Progenitor cell of endocrine pancreas (in vitro differentiated cells): ENCODE measurements around the gene S100A2. TPM values are rescaled to one million over a fixed set of nuclear protein-coding genes. Genes with fewer than 3 reads are reported as not detected.

ENCODE experiments used
- DNase-seq: peaks from one replicate; pipeline ENCODE4 v3.0.0; 2021; ENCODE audit warnings: low spot score; ENCODE audit not compliant: unreplicated experiment
- H3K27ac Mint-ChIP-seq: 2 replicates; pipeline ENCODE4 v1.8.0; 2021; ENCODE audit warnings: mild to moderate bottlenecking, moderate library complexity, mixed read lengths
- H3K27me3 Mint-ChIP-seq: 2 replicates; pipeline ENCODE4 v1.8.0; 2021; ENCODE audit warnings: mixed read lengths
- H3K36me3 Mint-ChIP-seq: 2 replicates; pipeline ENCODE4 v1.8.0; 2022; ENCODE audit warnings: mixed read lengths; ENCODE audit not compliant: insufficient read depth
- H3K4me1 Mint-ChIP-seq: 2 replicates; pipeline ENCODE4 v1.8.0; 2021; ENCODE audit warnings: low read depth, mixed read lengths
- H3K4me3 Mint-ChIP-seq: 2 replicates; pipeline ENCODE4 v1.8.0; 2021; ENCODE audit warnings: low read depth, mild to moderate bottlenecking, moderate library complexity, mixed read lengths
- H3K9me3 Mint-ChIP-seq: 2 replicates; pipeline ENCODE4 v1.8.0; 2021; ENCODE audit warnings: low read depth, mixed read lengths
- total RNA-seq: library from RNA; stranded (reverse); gene quantifications from 2 replicates; pipeline ENCODE4 v1.2.1, GENCODE V29; 2021
- TF ChIP-seq, protein P1 (sequence below): fragments of 200-600 bp; sonication (generic); IDR thresholded peaks from one replicate; pipeline ENCODE4 v1.5.0; 2021; ENCODE audit warnings: antibody characterized with exemption, mild to moderate bottlenecking; ENCODE audit not compliant: unreplicated experiment

S100A2 gene
- total RNA-seq, 1 donor from 2014 or later = 0.36 TPM

DNA sequence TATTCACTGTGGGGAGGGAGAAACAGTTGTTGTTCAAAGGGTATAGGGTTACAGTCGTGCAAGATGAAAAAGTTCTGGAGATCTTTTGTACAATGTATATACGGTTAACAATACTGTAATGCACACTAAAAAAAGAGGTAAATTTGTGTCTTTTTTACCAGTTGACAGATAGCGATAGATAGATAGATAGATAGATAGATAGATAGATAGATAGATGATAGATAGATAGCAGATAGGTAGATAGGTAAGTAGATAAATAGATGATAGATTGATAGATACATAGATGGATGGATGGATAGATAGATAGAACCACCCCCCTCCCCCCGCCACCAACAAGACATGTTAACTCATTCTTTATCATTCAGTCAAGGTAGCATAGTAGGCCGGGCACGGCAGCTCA is 37.1 kb upstream of the S100A2 start:
- H3K9me3 Mint-ChIP-seq = no peaks in the 10 kb centered on the region
- TF ChIP-seq, protein P1, sequence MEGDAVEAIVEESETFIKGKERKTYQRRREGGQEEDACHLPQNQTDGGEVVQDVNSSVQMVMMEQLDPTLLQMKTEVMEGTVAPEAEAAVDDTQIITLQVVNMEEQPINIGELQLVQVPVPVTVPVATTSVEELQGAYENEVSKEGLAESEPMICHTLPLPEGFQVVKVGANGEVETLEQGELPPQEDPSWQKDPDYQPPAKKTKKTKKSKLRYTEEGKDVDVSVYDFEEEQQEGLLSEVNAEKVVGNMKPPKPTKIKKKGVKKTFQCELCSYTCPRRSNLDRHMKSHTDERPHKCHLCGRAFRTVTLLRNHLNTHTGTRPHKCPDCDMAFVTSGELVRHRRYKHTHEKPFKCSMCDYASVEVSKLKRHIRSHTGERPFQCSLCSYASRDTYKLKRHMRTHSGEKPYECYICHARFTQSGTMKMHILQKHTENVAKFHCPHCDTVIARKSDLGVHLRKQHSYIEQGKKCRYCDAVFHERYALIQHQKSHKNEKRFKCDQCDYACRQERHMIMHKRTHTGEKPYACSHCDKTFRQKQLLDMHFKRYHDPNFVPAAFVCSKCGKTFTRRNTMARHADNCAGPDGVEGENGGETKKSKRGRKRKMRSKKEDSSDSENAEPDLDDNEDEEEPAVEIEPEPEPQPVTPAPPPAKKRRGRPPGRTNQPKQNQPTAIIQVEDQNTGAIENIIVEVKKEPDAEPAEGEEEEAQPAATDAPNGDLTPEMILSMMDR = no peak
- no peak overlapping the region for H3K27ac Mint-ChIP-seq
- peaks cover 8% of the 10 kb centered on the region for H3K36me3 Mint-ChIP-seq
- H3K27me3 Mint-ChIP-seq = no peaks in the 10 kb centered on the region
- no peak overlapping the region for H3K4me3 Mint-ChIP-seq
- H3K4me1 Mint-ChIP-seq = no peaks in the 10 kb centered on the region
- no peak for DNase-seq

DNA sequence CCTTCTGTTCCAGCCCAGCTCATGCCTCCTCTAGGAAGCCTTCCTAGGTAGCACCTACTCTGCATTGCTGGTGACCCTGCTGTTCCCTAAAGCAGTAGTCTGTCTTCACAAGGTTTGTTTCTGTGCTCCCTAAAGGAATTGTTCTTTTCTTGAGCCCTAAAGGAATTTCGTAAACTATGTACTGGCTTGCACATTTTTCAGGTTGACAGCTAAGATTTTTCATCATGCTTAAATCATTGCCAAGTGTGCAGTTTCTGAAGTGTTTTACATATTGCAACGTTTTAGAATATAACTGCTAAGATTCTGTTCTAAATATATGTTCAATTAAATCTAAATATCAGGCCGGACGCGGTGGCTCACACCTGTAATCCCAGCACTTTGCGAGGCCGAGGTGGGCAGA is 34.2 kb upstream of the S100A2 start:
- no peaks in the 10 kb centered on the region for H3K9me3 Mint-ChIP-seq
- H3K27ac Mint-ChIP-seq = no peak overlapping the region
- TF ChIP-seq, protein P1 = no peak
- H3K4me3 Mint-ChIP-seq = no peak overlapping the region
- H3K36me3 Mint-ChIP-seq = peaks cover 1% of the 10 kb centered on the region
- DNase-seq = no peak
- no peaks in the 10 kb centered on the region for H3K4me1 Mint-ChIP-seq
- H3K27me3 Mint-ChIP-seq = no peaks in the 10 kb centered on the region

DNA sequence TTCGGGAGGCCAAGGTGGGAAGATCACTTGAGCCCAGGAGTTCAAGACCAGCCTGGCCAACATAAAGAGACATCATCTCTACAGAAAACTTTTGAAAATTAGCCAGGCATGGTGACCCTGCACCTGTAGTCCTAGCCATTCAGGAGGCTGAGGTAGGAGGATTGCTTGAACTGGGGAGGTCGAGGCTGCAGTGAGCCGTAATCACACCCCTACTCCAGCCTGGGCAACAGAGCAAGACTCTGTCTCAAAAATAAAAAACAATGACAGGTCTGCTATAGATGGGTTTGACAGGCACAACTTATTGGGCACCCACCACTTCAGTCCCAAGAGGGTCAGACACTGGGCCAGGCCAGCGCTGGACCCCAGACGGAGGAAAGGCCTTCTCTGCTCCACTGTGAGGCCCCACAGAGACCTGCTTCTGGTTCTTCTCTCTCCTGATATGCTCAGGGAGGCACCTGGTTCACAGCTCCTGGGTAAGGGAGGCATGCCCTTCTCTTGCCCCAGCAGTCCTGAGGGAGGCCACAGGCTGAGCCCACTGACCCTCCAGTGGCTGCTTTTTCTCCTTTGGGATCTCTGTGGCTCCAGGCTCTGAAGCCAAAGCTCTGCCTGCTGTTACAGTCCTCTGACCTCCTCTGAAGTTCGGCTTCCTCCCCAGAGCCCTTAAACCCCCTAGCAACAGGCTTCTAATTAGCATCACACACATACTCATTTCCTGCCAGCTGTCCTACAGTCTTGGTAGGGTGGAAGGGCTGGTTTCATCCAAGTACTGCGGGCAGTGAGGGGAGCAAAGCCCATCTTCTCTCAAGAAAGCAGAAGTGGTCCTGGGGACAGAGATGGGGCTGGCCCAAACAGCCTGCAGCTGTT is 32.9 kb upstream of the S100A2 start:
- no peak for DNase-seq

DNA sequence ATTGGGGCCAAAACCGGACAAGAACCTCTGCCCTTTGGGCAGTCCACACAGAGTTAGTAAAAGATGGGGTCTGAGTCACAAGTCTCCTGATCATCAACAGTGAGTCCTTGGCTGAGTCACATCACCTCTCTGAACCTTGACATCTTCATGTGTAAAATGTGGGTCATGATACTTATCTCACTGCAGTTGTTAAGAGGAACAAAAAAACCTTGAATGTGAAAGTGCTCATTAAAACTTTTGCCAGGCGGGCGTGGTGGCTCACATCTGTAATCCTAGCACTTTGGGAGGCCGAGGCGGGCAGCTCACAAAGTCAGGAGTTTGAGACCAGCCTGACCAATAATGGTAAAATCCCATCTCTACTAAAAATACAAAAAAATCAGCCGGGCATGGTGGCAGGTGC is 31.6 kb upstream of the S100A2 start:
- Mint-ChIP-seq H3K4me3 (no peak overlapping the region), H3K9me3 (no peaks in the 10 kb centered on the region), H3K36me3 (peaks cover 1% of the 10 kb centered on the region), H3K27me3 (no peaks in the 10 kb centered on the region), H3K27ac (no peak overlapping the region), H3K4me1 (no peaks in the 10 kb centered on the region)
- DNase-seq = no peak
- TF ChIP-seq, protein P1 = no peak

More for the DNA sequence above, 32.9 kb upstream of the S100A2 start:
- H3K4me1 Mint-ChIP-seq = no peaks in the 10 kb centered on the region
- no peak overlapping the region for H3K27ac Mint-ChIP-seq
- peaks cover 1% of the 10 kb centered on the region for H3K36me3 Mint-ChIP-seq
- TF ChIP-seq, protein P1 = no peak
- H3K27me3 Mint-ChIP-seq = no peaks in the 10 kb centered on the region
- H3K4me3 Mint-ChIP-seq = no peak overlapping the region
- H3K9me3 Mint-ChIP-seq = no peaks in the 10 kb centered on the region

DNA sequence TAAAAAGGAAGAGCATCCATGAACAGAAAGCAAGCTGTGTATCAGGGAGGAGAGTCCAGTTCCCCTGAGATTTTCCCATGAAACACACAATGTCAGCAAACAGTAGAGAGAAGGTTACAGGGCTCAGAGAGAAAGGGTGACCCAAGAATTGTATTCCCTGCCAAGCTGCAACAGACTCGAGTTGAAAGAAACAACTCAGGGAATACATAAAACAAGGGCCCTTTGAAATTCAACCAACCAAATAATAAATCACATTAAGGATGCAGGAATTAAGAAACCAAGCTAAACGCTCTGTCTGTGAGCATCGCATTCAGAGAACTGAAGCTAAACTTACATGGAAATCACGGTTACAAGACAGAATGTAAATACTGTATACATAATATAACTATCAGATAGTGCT is 27.1 kb upstream of the S100A2 start:
- Mint-ChIP-seq H3K4me3 (no peak overlapping the region), H3K9me3 (no peaks in the 10 kb centered on the region), H3K27me3 (no peaks in the 10 kb centered on the region)

More for the DNA sequence above, 27.1 kb upstream of the S100A2 start:
- DNase-seq = no peak
- TF ChIP-seq, protein P1 = no peak
- H3K4me1 Mint-ChIP-seq = no peaks in the 10 kb centered on the region
- no peak overlapping the region for H3K27ac Mint-ChIP-seq
- H3K36me3 Mint-ChIP-seq = no peaks in the 10 kb centered on the region
